Adrenal gland (tissue), 5 donors: Measurements from ENCODE around the gene DEPP1.

ENCODE experiments used
- CTCF ChIP-seq, 6 experiments: fragments of 450-650 bp in 4 of 6; fragments of 200-600 bp in 2 of 6; sonication (generic) in 1 of 6; IDR thresholded peaks; 1 replicate in 5 of 6; 2 replicates in 1 of 6; pipeline versions ENCODE4 v1.5.1 to v1.8.0; 2016 to 2021; ENCODE audit warnings: antibody characterized with exemption in 6 of 6, mild to moderate bottlenecking in 2 of 6, moderate library complexity in 1 of 6
- POLR2A ChIP-seq, 2 donors: fragments of 450-650 bp; IDR thresholded peaks; one replicate each; pipeline ENCODE4 v1.6.1; 2017; ENCODE audit warnings: antibody characterized with exemption in 2 of 2, mild to moderate bottlenecking in 2 of 2, moderate library complexity in 1 of 2
- donor health status: DM: no; HTN: no; CAD: no.

- no peak for TF ChIP-seq CTCF (IDR thresholded peaks at IDR 0.05)
- TF ChIP-seq POLR2A (IDR thresholded peaks at IDR 0.05), result no peak
These were observed 42.7 kb downstream of the DEPP1 start for GRCh38 chr10:44935966-44936295.
